HepG2 (cell line): Measurements from ENCODE around the gene DUS3L. TPM values are rescaled to one million over a fixed set of nuclear protein-coding genes. Genes with fewer than 3 reads are reported as not detected.

Experiments
- ARNT2 ChIP-seq: sonication (generic); formaldehyde crosslinking; IDR thresholded peaks from 2 replicates; pipeline ENCODE4 v1.8.0; 2022; ENCODE audit warnings: mild to moderate bottlenecking, low read depth, missing genetic modification reagents, moderate library complexity
- ATF4 ChIP-seq, 2 experiments: fragments of 450-650 bp in 1 of 2; sonication (generic) in 1 of 2; formaldehyde crosslinking; IDR thresholded peaks; 2 replicates each; pipeline versions ENCODE4 v1.5.0 to v1.8.0; 2020 to 2022; ENCODE audit warnings: mild to moderate bottlenecking in 1 of 2, missing genetic modification reagents in 1 of 2
- HOXA3 ChIP-seq: sonication (generic); formaldehyde crosslinking; IDR thresholded peaks from 2 replicates; pipeline ENCODE4 v1.5.0; 2020; ENCODE audit warnings: missing genetic modification reagents
- JUN ChIP-seq: sonication (generic); formaldehyde crosslinking; IDR thresholded peaks from 2 replicates; pipeline ENCODE4 v1.4.0; 2020; ENCODE audit warnings: mild to moderate bottlenecking, missing genetic modification reagents
- MTF1 ChIP-seq: sonication (generic); formaldehyde crosslinking; IDR thresholded peaks from 2 replicates; pipeline ENCODE4 v1.5.0; 2020; ENCODE audit warnings: missing genetic modification reagents
- NFYB ChIP-seq: sonication (generic); formaldehyde crosslinking; IDR thresholded peaks from 2 replicates; pipeline ENCODE4 v1.4.0; 2020; ENCODE audit warnings: missing genetic modification reagents
- RFXANK ChIP-seq: IDR thresholded peaks from 2 replicates; pipeline ENCODE4 v1.6.1; 2016
- SAFB2 ChIP-seq: sonication (generic); formaldehyde crosslinking; IDR thresholded peaks from 2 replicates; pipeline ENCODE4 v1.5.1; 2020; ENCODE audit warnings: missing genetic modification reagents, low read depth, mild to moderate bottlenecking, borderline replicate concordance
- ZBTB37 ChIP-seq: sonication (generic); formaldehyde crosslinking; IDR thresholded peaks from 2 replicates; pipeline ENCODE4 v1.4.0; 2020; ENCODE audit warnings: mild to moderate bottlenecking, missing genetic modification reagents
- ZNF709 ChIP-seq: sonication (generic); formaldehyde crosslinking; IDR thresholded peaks from 2 replicates; pipeline ENCODE4 v1.5.0; 2020; ENCODE audit warnings: mild to moderate bottlenecking, missing genetic modification reagents
- ZNF775 ChIP-seq: sonication (generic); formaldehyde crosslinking; IDR thresholded peaks from 2 replicates; pipeline ENCODE4 v1.4.0; 2020; ENCODE audit warnings: missing genetic modification reagents, mild to moderate bottlenecking, moderate library complexity, borderline replicate concordance
- polyA plus RNA-seq, 8 experiments: library from polyadenylated mRNA; depleted of rRNA in 3 of 8; stranded (reverse) in 7 of 8; unstranded in 1 of 8; fragments of >200 nt; fragmentation: Illumina TruSeq in 4 of 8; extraction: Trizol in 4 of 8; gene quantifications; 2 replicates each; pipeline versions ENCODE4 v1.2.1 to v1.2.3, GENCODE V29; 2011 to 2016; ENCODE audit warnings: low read depth in 4 of 8, missing spikeins in 1 of 8, mixed read lengths in 1 of 8; ENCODE audit not compliant: insufficient read depth in 1 of 8
- total RNA-seq, 5 experiments: library from RNA; depleted of rRNA; stranded (reverse); fragments of >200 nt; fragmentation: Illumina TruSeq; extraction: Trizol; gene quantifications; 2 replicates each; pipeline ENCODE4 v1.2.3, GENCODE V29; 2016; ENCODE audit warnings: low read depth in 1 of 5
- TF ChIP-seq, protein P1 (sequence below): sonication (generic); formaldehyde crosslinking; IDR thresholded peaks from 2 replicates; pipeline ENCODE4 v1.4.0; 2020; ENCODE audit warnings: missing genetic modification reagents
- TF ChIP-seq, protein P2 (sequence below): sonication (generic); formaldehyde crosslinking; IDR thresholded peaks from 2 replicates; pipeline ENCODE4 v1.4.0; 2020; ENCODE audit warnings: mild to moderate bottlenecking, missing genetic modification reagents
- TF ChIP-seq, protein P3 (sequence below): sonication (generic); formaldehyde crosslinking; IDR thresholded peaks from 2 replicates; pipeline ENCODE4 v1.5.1; 2020; ENCODE audit warnings: missing genetic modification reagents, mild to moderate bottlenecking, borderline replicate concordance
- TF ChIP-seq, protein P4 (sequence below): sonication (generic); formaldehyde crosslinking; IDR thresholded peaks from 2 replicates; pipeline ENCODE4 v1.4.0; 2020; ENCODE audit warnings: missing genetic modification reagents, borderline replicate concordance

The DUS3L gene
- total and polyA plus RNA-seq, 2 of the 13 experiments (the other 11 are each of a cell fraction or from before 2014, with no cell fraction given), result 13.3 to 25.1 TPM

GRCh38 chr19:5827891-5828660 is 37.1 kb upstream of the DUS3L start (continued):
- TF ChIP-seq ZNF709 (CRISPR knock-in tag) (peak; percentile 80), JUN (CRISPR knock-in tag) (peak; percentile 94), ZBTB37 (no peak), SAFB2 (CRISPR knock-in tag) (peak; percentile 98), HOXA3 (CRISPR knock-in tag) (peak; percentile 77; the same call in 1 of the 2 replicates), ZNF775 (CRISPR knock-in tag) (no peak), ARNT2 (CRISPR knock-in tag) (peak; percentile 99), ATF4 (CRISPR knock-in tag; IDR thresholded peaks at IDR 0.05) (peak in 1 of 2 experiments; percentile 75; a peak in 2 of 4 replicates), NFYB (CRISPR knock-in tag) (peak; percentile 32; the same call in 1 of the 2 replicates), RFXANK (peak; percentile 89), MTF1 (no peak)
- TF ChIP-seq, protein P1, sequence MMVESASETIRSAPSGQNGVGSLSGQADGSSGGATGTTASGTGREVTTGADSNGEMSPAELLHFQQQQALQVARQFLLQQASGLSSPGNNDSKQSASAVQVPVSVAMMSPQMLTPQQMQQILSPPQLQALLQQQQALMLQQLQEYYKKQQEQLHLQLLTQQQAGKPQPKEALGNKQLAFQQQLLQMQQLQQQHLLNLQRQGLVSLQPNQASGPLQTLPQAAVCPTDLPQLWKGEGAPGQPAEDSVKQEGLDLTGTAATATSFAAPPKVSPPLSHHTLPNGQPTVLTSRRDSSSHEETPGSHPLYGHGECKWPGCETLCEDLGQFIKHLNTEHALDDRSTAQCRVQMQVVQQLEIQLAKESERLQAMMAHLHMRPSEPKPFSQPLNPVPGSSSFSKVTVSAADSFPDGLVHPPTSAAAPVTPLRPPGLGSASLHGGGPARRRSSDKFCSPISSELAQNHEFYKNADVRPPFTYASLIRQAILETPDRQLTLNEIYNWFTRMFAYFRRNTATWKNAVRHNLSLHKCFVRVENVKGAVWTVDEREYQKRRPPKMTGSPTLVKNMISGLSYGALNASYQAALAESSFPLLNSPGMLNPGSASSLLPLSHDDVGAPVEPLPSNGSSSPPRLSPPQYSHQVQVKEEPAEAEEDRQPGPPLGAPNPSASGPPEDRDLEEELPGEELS (CRISPR knock-in tag), result no peak
- TF ChIP-seq, protein P2, sequence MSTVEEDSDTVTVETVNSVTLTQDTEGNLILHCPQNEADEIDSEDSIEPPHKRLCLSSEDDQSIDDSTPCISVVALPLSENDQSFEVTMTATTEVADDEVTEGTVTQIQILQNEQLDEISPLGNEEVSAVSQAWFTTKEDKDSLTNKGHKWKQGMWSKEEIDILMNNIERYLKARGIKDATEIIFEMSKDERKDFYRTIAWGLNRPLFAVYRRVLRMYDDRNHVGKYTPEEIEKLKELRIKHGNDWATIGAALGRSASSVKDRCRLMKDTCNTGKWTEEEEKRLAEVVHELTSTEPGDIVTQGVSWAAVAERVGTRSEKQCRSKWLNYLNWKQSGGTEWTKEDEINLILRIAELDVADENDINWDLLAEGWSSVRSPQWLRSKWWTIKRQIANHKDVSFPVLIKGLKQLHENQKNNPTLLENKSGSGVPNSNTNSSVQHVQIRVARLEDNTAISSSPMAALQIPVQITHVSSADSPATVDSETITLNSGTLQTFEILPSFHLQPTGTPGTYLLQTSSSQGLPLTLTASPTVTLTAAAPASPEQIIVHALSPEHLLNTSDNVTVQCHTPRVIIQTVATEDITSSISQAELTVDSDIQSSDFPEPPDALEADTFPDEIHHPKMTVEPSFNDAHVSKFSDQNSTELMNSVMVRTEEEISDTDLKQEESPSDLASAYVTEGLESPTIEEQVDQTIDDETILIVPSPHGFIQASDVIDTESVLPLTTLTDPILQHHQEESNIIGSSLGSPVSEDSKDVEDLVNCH (CRISPR knock-in tag), result no peak
- TF ChIP-seq, protein P3, sequence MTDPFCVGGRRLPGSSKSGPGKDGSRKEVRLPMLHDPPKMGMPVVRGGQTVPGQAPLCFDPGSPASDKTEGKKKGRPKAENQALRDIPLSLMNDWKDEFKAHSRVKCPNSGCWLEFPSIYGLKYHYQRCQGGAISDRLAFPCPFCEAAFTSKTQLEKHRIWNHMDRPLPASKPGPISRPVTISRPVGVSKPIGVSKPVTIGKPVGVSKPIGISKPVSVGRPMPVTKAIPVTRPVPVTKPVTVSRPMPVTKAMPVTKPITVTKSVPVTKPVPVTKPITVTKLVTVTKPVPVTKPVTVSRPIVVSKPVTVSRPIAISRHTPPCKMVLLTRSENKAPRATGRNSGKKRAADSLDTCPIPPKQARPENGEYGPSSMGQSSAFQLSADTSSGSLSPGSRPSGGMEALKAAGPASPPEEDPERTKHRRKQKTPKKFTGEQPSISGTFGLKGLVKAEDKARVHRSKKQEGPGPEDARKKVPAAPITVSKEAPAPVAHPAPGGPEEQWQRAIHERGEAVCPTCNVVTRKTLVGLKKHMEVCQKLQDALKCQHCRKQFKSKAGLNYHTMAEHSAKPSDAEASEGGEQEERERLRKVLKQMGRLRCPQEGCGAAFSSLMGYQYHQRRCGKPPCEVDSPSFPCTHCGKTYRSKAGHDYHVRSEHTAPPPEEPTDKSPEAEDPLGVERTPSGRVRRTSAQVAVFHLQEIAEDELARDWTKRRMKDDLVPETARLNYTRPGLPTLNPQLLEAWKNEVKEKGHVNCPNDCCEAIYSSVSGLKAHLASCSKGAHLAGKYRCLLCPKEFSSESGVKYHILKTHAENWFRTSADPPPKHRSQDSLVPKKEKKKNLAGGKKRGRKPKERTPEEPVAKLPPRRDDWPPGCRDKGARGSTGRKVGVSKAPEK (CRISPR knock-in tag), result 0 out of 2 replicates have a peak, but pooled peaks have one; percentile 44
- TF ChIP-seq, protein P4, sequence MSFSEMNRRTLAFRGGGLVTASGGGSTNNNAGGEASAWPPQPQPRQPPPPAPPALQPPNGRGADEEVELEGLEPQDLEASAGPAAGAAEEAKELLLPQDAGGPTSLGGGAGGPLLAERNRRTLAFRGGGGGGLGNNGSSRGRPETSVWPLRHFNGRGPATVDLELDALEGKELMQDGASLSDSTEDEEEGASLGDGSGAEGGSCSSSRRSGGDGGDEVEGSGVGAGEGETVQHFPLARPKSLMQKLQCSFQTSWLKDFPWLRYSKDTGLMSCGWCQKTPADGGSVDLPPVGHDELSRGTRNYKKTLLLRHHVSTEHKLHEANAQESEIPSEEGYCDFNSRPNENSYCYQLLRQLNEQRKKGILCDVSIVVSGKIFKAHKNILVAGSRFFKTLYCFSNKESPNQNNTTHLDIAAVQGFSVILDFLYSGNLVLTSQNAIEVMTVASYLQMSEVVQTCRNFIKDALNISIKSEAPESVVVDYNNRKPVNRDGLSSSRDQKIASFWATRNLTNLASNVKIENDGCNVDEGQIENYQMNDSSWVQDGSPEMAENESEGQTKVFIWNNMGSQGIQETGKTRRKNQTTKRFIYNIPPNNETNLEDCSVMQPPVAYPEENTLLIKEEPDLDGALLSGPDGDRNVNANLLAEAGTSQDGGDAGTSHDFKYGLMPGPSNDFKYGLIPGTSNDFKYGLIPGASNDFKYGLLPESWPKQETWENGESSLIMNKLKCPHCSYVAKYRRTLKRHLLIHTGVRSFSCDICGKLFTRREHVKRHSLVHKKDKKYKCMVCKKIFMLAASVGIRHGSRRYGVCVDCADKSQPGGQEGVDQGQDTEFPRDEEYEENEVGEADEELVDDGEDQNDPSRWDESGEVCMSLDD (CRISPR knock-in tag), result no peak
